Tongue (tissue), 2 donors: ENCODE data around the gene RBX1. TPM values are rescaled to one million over a fixed set of nuclear protein-coding genes. Genes with fewer than 3 reads are reported as not detected.
A peak's percentile ranks its signal among the peaks of the same experiment; 100 is the strongest.
"Not testable (repeated sequence)": the region's sequence is repeated elsewhere in the genome, so short reads cannot be mapped to it uniquely, and the experiment has no call there.

Source experiments
- DNase-seq: peaks from one replicate; pipeline ENCODE4 v3.0.0-alpha.2; 2015
- total RNA-seq: library from RNA; depleted of rRNA; stranded (reverse); fragments of >200 nt; gene quantifications from one replicate; pipeline ENCODE4 v1.2.3, GENCODE V29; 2014

Gene RBX1
- total RNA-seq, 1 donor from 2014 or later, result 34.1 TPM

- no peak for DNase-seq
Observed at GRCh38 chr22:40972587-40972986, 21.4 kb downstream of the RBX1 start.

- no peak for DNase-seq
Observed at GRCh38 chr22:40973144-40973543, 22.0 kb downstream of the RBX1 start.

- peak; percentile 15 for DNase-seq
Observed at GRCh38 chr22:40975366-40975765, 24.2 kb downstream of the RBX1 start.

GRCh38 chr22:40976866-40977700, 25.9 kb downstream of the RBX1 start:
- no peak for DNase-seq

- DNase-seq, result no peak
Observed at GRCh38 chr22:40979198-40979597, 28.0 kb downstream of the RBX1 start.

GRCh38 chr22:40979871-40980270, 28.7 kb downstream of the RBX1 start:
- no peak for DNase-seq

GRCh38 chr22:40982482-40983385, 31.6 kb downstream of the RBX1 start:
- no peak for DNase-seq

GRCh38 chr22:40991298-40991697, 40.1 kb downstream of the RBX1 start:
- DNase-seq, result no peak

- DNase-seq, result no peak
Observed at GRCh38 chr22:40995821-40996220, 44.6 kb downstream of the RBX1 start.

- no peak for DNase-seq
Observed at GRCh38 chr22:40997520-40997919, 46.3 kb downstream of the RBX1 start.

- DNase-seq, result no peak
Observed at GRCh38 chr22:41000040-41000565, 48.9 kb downstream of the RBX1 start.

- DNase-seq, result no peak
Observed at GRCh38 chr22:41000941-41001721, 50.0 kb downstream of the RBX1 start.

GRCh38 chr22:41001722-41002122, 50.5 kb downstream of the RBX1 start:
- peak; percentile 48 for DNase-seq

GRCh38 chr22:41002386-41002785, 51.2 kb downstream of the RBX1 start:
- DNase-seq, result not testable (repeated sequence)

GRCh38 chr22:41003066-41003465, 51.9 kb downstream of the RBX1 start:
- DNase-seq, result peak; percentile 23

- no peak for DNase-seq
Observed at GRCh38 chr22:41003976-41004375, 52.8 kb downstream of the RBX1 start.

GRCh38 chr22:41009222-41009948, 58.2 kb downstream of the RBX1 start:
- DNase-seq, result no peak

- DNase-seq, result no peak
Observed at GRCh38 chr22:41015003-41015402, 63.8 kb downstream of the RBX1 start.

GRCh38 chr22:41021061-41021612, 70.0 kb downstream of the RBX1 start:
- DNase-seq, result no peak

- DNase-seq, result peak; percentile 90
Observed at GRCh38 chr22:41021613-41022454, 70.7 kb downstream of the RBX1 start.
